ENCODE measurements around the gene LYPD4.

DNA sequence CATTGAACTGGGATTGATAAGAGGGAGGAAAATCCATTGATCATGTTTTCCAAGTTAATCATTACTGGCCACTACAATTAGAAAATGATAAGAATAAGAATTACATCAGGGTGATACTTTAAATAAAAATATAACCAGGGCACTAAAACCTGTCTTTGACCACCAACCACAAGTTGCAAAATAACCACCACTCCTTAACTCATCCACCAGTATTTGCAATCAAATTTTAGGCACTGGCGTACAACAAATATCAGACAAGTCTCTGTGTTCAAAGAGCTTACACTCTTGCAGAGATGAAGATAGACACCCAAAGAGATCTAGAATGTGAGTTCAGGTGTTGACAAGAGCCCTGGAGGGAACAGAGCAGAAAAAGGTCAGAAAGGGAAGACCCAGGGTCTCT, 47.6 kb downstream of the LYPD4 start:
- no peak for TF ChIP-seq EP300 (IDR thresholded peaks at IDR 0.05)
- TF ChIP-seq, protein P1, sequence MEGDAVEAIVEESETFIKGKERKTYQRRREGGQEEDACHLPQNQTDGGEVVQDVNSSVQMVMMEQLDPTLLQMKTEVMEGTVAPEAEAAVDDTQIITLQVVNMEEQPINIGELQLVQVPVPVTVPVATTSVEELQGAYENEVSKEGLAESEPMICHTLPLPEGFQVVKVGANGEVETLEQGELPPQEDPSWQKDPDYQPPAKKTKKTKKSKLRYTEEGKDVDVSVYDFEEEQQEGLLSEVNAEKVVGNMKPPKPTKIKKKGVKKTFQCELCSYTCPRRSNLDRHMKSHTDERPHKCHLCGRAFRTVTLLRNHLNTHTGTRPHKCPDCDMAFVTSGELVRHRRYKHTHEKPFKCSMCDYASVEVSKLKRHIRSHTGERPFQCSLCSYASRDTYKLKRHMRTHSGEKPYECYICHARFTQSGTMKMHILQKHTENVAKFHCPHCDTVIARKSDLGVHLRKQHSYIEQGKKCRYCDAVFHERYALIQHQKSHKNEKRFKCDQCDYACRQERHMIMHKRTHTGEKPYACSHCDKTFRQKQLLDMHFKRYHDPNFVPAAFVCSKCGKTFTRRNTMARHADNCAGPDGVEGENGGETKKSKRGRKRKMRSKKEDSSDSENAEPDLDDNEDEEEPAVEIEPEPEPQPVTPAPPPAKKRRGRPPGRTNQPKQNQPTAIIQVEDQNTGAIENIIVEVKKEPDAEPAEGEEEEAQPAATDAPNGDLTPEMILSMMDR (IDR thresholded peaks at IDR 0.05), result no peak
- no peak for TF ChIP-seq POLR2A (IDR thresholded peaks at IDR 0.05)
